Panc1 (cell line): ENCODE measurements around the gene LRRC46. TPM values are rescaled to one million over a fixed set of nuclear protein-coding genes. Genes with fewer than 3 reads are reported as not detected.

ENCODE experiments used
- ATAC-seq: fragments of 200-7000 bp; cut with Tn5 transposase; 2 replicates; pipeline ENCODE4 v1.9.1; 2020; ENCODE audit warnings: mild to moderate bottlenecking, moderate library complexity
- BruUV-seq: library from RNA; stranded (reverse); fragments of 400-500 nt; replicated peaks from 2 replicates; lab custom pipeline; 2021; lab: Mats Ljungman, UMichigan
- CTCF ChIA-PET: fragments of 300-600 bp; sonication (Branson Sonifier 250); formaldehyde crosslinking; loops from one replicate; lab custom pipeline; 2022; ENCODE audit warnings: antibody characterized with exemption; lab: Charles Lee
- POLR2A ChIA-PET: fragments of 300-600 bp; sonication (Branson Sonifier 250); formaldehyde crosslinking; loops from one replicate; lab custom pipeline; 2022; ENCODE audit warnings: antibody characterized with exemption; lab: Charles Lee
- DNase-seq: peaks from one replicate; pipeline ENCODE4 v3.0.0-alpha.2; 2010; ENCODE audit warnings: low read depth, low spot score
- H3K27ac ChIP-seq: 2 replicates; pipeline ENCODE4 v1.5.1; 2011; ENCODE audit warnings: mild to moderate bottlenecking, low read length, inconsistent platforms
- H3K27me3 ChIP-seq: fragments of 200-500 bp; sonication (Bioruptor generic); 2 replicates; pipeline ENCODE4 v1.6.0; 2014; ENCODE audit warnings: low read length, inconsistent platforms; ENCODE audit not compliant: control insufficient read depth, insufficient read depth
- H3K36me3 ChIP-seq: fragments of 200-500 bp; sonication (Bioruptor generic); 2 replicates; pipeline ENCODE4 v1.5.1; 2014; ENCODE audit warnings: inconsistent platforms, mild to moderate bottlenecking, low read length, moderate library complexity; ENCODE audit not compliant: control insufficient read depth, insufficient read depth
- H3K4me1 ChIP-seq: 2 replicates; pipeline ENCODE4 v1.5.1; 2011; ENCODE audit warnings: inconsistent platforms, mild to moderate bottlenecking, low read length, moderate library complexity; ENCODE audit not compliant: control insufficient read depth, insufficient read depth
- H3K4me3 ChIP-seq, 2 experiments: 2 replicates each; pipeline ENCODE4 v1.5.1; 2011 to 2012; ENCODE audit warnings: low read depth in 2 of 2, low read length in 2 of 2, mild to moderate bottlenecking in 2 of 2, inconsistent platforms in 1 of 2, moderate library complexity in 1 of 2
- H3K9me3 ChIP-seq: fragments of 200-500 bp; sonication (Bioruptor generic); 2 replicates; pipeline ENCODE4 v1.5.1; 2014; ENCODE audit warnings: low read depth, mild to moderate bottlenecking, inconsistent platforms, low read length, moderate library complexity; ENCODE audit not compliant: control insufficient read depth, insufficient read depth
- POLR2AphosphoS5 ChIP-seq: IDR thresholded peaks from 2 replicates; pipeline ENCODE4 v1.6.1; 2012; ENCODE audit warnings: mild to moderate bottlenecking, low read depth, low read length, moderate library complexity
- SIN3A ChIP-seq: IDR thresholded peaks from 2 replicates; pipeline ENCODE4 v1.6.1; 2012; ENCODE audit warnings: low read depth, mild to moderate bottlenecking, low read length, moderate library complexity, borderline replicate concordance; ENCODE audit not compliant: insufficient read depth
- TCF7L2 ChIP-seq: IDR thresholded peaks from 2 replicates; pipeline ENCODE4 v1.6.1; 2011; ENCODE audit warnings: mild to moderate bottlenecking, low read depth, low read length, inconsistent platforms
- in situ Hi-C: cut with HindIII; loops from 2 replicates; pipeline ENCODE4 v1.10.0; 2016; ENCODE audit warnings: low sequenced_read_pairs, low pct_unique_long_range_greater_than_20kb
- intact Hi-C: fragments of 100-400 bp; cut with micrococcal nuclease; formaldehyde crosslinking; loops from one replicate; pipeline ENCODE4 v1.10.0; 2022; ENCODE audit not compliant: unreplicated experiment
- total RNA-seq: library from RNA; stranded (reverse); gene quantifications from one replicate; pipeline ENCODE4 v1.2.1, GENCODE V29; 2021; ENCODE audit not compliant: unreplicated experiment
- TF ChIP-seq, protein P1 (sequence below), 2 experiments: IDR thresholded peaks; 2 replicates each; pipeline ENCODE4 v1.6.1; 2011 to 2012; ENCODE audit warnings: low read depth in 2 of 2, control low read depth in 1 of 2, low read length in 1 of 2, mild to moderate bottlenecking in 1 of 2, moderate library complexity in 1 of 2; ENCODE audit not compliant: insufficient read depth in 1 of 2
- TF ChIP-seq, protein P2 (sequence below): fragments of 450-650 bp; IDR thresholded peaks from 2 replicates; pipeline ENCODE4 v1.5.1; 2017; ENCODE audit warnings: mild to moderate bottlenecking

Gene LRRC46
- total RNA-seq, 1 experiment from 2014 or later, result 1.9 TPM

GRCh38 chr17:47840742-47841487, 9.4 kb downstream of the LRRC46 start, which contains the start of gene SCRN2:
Gene SCRN2 (minus strand): TSS chr17:47841273. CDS start chr17:47840843, 430 bp downstream.
- Histone ChIP-seq H3K4me3 (peak within 1 kb of the TSS; percentile 84 to 90), H3K27ac (peak within 1 kb of the TSS; percentile 76), H3K9me3 (no peaks in the 10 kb centered on the region), H3K36me3 (no peaks in the 10 kb centered on the region), H3K27me3 (no peaks in the 10 kb centered on the region), H3K4me1 (peaks cover 17% of the 10 kb centered on the region)
- CTCF ChIA-PET, result interaction anchor here (0.6 to 5.2 kb wide), 6 partner anchors 10 to 177 kb away, joined by 3 to 78 read pairs (median 4); partner anchors contain the start of genes LRRC46, MRPL10, SP2 and SP6
- POLR2A ChIA-PET, result no interaction called here
- DNase-seq (peak; percentile 52), ATAC-seq (peak; percentile 91)
- intact Hi-C loops (loop anchor here (1.0 to 5.0 kb wide), 3 partner anchors 49 to 176 kb away; partner anchors contain the start of gene CDK5RAP3), in situ Hi-C loops (no loop called here)
- TF ChIP-seq TCF7L2, result no peak
- TF ChIP-seq SIN3A, result 0 out of 2 replicates have a peak, but pooled peaks have one; percentile 50
- TF ChIP-seq, protein P1, sequence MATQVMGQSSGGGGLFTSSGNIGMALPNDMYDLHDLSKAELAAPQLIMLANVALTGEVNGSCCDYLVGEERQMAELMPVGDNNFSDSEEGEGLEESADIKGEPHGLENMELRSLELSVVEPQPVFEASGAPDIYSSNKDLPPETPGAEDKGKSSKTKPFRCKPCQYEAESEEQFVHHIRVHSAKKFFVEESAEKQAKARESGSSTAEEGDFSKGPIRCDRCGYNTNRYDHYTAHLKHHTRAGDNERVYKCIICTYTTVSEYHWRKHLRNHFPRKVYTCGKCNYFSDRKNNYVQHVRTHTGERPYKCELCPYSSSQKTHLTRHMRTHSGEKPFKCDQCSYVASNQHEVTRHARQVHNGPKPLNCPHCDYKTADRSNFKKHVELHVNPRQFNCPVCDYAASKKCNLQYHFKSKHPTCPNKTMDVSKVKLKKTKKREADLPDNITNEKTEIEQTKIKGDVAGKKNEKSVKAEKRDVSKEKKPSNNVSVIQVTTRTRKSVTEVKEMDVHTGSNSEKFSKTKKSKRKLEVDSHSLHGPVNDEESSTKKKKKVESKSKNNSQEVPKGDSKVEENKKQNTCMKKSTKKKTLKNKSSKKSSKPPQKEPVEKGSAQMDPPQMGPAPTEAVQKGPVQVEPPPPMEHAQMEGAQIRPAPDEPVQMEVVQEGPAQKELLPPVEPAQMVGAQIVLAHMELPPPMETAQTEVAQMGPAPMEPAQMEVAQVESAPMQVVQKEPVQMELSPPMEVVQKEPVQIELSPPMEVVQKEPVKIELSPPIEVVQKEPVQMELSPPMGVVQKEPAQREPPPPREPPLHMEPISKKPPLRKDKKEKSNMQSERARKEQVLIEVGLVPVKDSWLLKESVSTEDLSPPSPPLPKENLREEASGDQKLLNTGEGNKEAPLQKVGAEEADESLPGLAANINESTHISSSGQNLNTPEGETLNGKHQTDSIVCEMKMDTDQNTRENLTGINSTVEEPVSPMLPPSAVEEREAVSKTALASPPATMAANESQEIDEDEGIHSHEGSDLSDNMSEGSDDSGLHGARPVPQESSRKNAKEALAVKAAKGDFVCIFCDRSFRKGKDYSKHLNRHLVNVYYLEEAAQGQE (IDR thresholded peaks at IDR 0.05; ENCODE audit: insufficient read depth in 1 of 2, low read depth in 2 of 2, low read length in 1 of 2), result peak in 1 of 2 experiments; percentile 56; a peak in 1 of 4 replicates
- TF ChIP-seq, protein P2, sequence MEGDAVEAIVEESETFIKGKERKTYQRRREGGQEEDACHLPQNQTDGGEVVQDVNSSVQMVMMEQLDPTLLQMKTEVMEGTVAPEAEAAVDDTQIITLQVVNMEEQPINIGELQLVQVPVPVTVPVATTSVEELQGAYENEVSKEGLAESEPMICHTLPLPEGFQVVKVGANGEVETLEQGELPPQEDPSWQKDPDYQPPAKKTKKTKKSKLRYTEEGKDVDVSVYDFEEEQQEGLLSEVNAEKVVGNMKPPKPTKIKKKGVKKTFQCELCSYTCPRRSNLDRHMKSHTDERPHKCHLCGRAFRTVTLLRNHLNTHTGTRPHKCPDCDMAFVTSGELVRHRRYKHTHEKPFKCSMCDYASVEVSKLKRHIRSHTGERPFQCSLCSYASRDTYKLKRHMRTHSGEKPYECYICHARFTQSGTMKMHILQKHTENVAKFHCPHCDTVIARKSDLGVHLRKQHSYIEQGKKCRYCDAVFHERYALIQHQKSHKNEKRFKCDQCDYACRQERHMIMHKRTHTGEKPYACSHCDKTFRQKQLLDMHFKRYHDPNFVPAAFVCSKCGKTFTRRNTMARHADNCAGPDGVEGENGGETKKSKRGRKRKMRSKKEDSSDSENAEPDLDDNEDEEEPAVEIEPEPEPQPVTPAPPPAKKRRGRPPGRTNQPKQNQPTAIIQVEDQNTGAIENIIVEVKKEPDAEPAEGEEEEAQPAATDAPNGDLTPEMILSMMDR, result peak; percentile 99
- TSS peak; percentile 94 for BruUV-seq

- DNase-seq (no peak), ATAC-seq (peak; percentile 19)
- intact Hi-C loops (loop anchor here (1.0 to 5.0 kb wide), 3 partner anchors 49 to 176 kb away; partner anchors contain the start of gene CDK5RAP3), in situ Hi-C loops (no loop called here)
- no TSS peak for BruUV-seq
- H3K27me3 ChIP-seq, result no peaks in the 10 kb centered on the region
- no peaks in the 10 kb centered on the region for H3K36me3 ChIP-seq
- H3K27ac ChIP-seq, result peak overlapping the region; percentile 76; the same call in 1 of the 2 replicates
- H3K4me3 ChIP-seq, result peak overlapping the region; percentile 84 to 90
- ChIA-PET CTCF (interaction anchor here (0.6 to 5.2 kb wide), 4 partner anchors 10 to 90 kb away, joined by 3 to 78 read pairs (median 6); partner anchors contain the start of genes LRRC46, MRPL10 and SP2), POLR2A (no interaction called here)
- peaks cover 17% of the 10 kb centered on the region for H3K4me1 ChIP-seq
- no peaks in the 10 kb centered on the region for H3K9me3 ChIP-seq
- no peak for TF ChIP-seq POLR2AphosphoS5
- TF ChIP-seq TCF7L2, result no peak
- TF ChIP-seq, protein P2, result no peak; the same call in none of the 2 replicates
- TF ChIP-seq, protein P1 (IDR thresholded peaks at IDR 0.05; ENCODE audit: insufficient read depth in 1 of 2, low read depth in 2 of 2, low read length in 1 of 2), result no peak
- no peak for TF ChIP-seq SIN3A
These were observed 10.2 kb downstream of the LRRC46 start for GRCh38 chr17:47841488-47842291.
